ENCODE results near the gene BIRC3. TPM values are rescaled to one million over a fixed set of nuclear protein-coding genes. Genes with fewer than 3 reads are reported as not detected.
A peak's percentile ranks its signal among the peaks of the same experiment; 100 is the strongest.

The BIRC3 gene
- total RNA-seq (2021; ENCODE audit: unreplicated experiment) (4.7 TPM), Bru-seq, nascent RNA (percentile 52 among the genes with signal in this experiment), BruChase-seq, experiment 1, labeled RNA remaining after a 6-hour chase (percentile 53 among the genes with signal in this experiment), BruChase-seq, experiment 2, labeled RNA remaining after a 2-hour chase (percentile 69 among the genes with signal in this experiment)
- polyA plus RNA-seq (2012): 1.3 and 1.5 TPM in 2 replicates
- long read RNA-seq, full-length matches to known transcripts: 6 of 9 reads
- long read RNA-seq, partial matches to known transcripts: 2 of 9 reads
- long read RNA-seq, other reads (novel, unspliced or antisense): 1 of 9 reads

DNA sequence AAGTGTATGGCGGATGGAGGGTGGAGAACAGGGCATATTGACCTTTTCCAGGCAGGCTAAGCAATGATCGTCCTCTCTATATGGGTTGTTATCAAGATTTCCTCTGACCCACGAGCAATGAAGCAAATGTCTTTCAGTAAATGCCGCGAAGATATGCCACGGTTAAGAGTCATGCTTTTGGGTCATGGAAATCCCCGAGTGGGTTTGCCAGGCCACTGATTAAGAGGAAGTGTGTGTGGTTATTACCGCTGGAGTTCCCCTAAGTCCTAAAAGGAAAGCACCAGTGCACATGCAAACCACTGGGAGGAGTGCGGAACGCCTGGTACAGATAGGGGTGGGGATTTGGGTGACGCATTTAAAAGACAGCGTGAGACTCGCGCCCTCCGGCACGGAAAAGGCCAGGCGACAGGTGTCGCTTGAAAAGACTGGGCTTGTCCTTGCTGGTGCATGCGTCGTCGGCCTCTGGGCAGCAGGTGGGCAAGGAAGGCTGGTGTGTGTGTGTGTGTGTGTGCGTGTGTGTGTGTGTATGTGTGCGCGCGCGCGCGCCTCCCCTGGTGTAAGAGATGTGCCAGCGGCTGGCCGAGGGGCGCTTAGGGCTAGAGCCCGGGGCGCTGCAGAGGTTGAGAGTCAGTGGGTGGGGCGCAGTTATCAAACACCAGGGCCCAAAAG is at the start of gene BIRC3:
BIRC3 (plus strand) TSS at position 386 of the 669 bp plus-strand sequence. CDS start 7,026 bp downstream, outside the sequence.
- ATAC-seq (peak; percentile 94), DNase-seq (ENCODE audit: low read depth, low spot score) (peak; percentile 91)
- ChIA-PET CTCF (no interaction called here), POLR2A (no interaction called here), RAD21 (ENCODE audit: low non-redundant PET in 1 of 2, low total read pairs in 2 of 2, uncharacterized antibody in 2 of 2, unreplicated experiment in 2 of 2) (no interaction called here)
- intact Hi-C loops (cut with micrococcal nuclease): no loop called here
- peak within 1 kb of the TSS; percentile 89 for H2AFZ ChIP-seq (ENCODE audit: low read depth, low read length, poor library complexity, severe bottlenecking)
- peak within 1 kb of the TSS; percentile 46 to 61 for H3K4me3 ChIP-seq (replicated peaks in 1 of 2; ENCODE audit: low read depth in 1 of 2, low read length in 2 of 2)
- no peaks in the 10 kb centered on the region for H3K36me3 ChIP-seq (ENCODE audit: control insufficient read depth in 1 of 2, insufficient read depth in 2 of 2, low read length in 2 of 2)
- peaks cover 7 to 38% of the 10 kb centered on the region in 2 experiments for H3K4me1 ChIP-seq (ENCODE audit: control insufficient read depth in 1 of 2, insufficient read depth in 2 of 2, low read length in 2 of 2)
- H3K27ac ChIP-seq (ENCODE audit: low read depth, low read length): peak within 1 kb of the TSS; percentile 6; the same call in 1 of the 2 replicates
- H3K79me2 ChIP-seq (ENCODE audit: insufficient read depth, low read length): no peaks in the 10 kb centered on the region
- peak within 1 kb of the TSS; percentile 91 for H3K4me2 ChIP-seq (ENCODE audit: low read length)
- H4K20me1 ChIP-seq (ENCODE audit: insufficient read depth): no peaks in the 10 kb centered on the region
- H3K27me3 ChIP-seq (ENCODE audit: insufficient read depth, low read length): no peaks in the 10 kb centered on the region
- BruUV-seq (replicated peaks): no TSS peak
- peak within 1 kb of the TSS; percentile 72 for H3K9ac ChIP-seq (ENCODE audit: low read length)
- H3K9me2 ChIP-seq (ENCODE audit: insufficient read depth): no peaks in the 10 kb centered on the region
- H3K9me3 ChIP-seq (ENCODE audit: control insufficient read depth in 1 of 2, insufficient read depth in 1 of 2, low read depth in 1 of 2, low read length in 2 of 2): no peaks in the 10 kb centered on the region
- TF ChIP-seq FOSL1 (IDR thresholded peaks at IDR 0.05; ENCODE audit: low read depth) (peak; percentile 32), ELF1 (IDR thresholded peaks at IDR 0.05; ENCODE audit: borderline replicate concordance, low read depth) (no peak), EZH2 (IDR thresholded peaks at IDR 0.05) (no peak), ZNF274 (IDR thresholded peaks at IDR 0.05; ENCODE audit: low read depth, low read length) (no peak), SP1 (IDR thresholded peaks at IDR 0.05; ENCODE audit: low read depth) (peak; percentile 80), RAD21 (IDR thresholded peaks at IDR 0.05; ENCODE audit: low read depth) (peak; percentile 18; the same call in 1 of the 2 replicates), CEBPB (IDR thresholded peaks at IDR 0.05; ENCODE audit: low read depth) (no peak), SIN3A (IDR thresholded peaks at IDR 0.05; ENCODE audit: low read depth) (peak; percentile 89), YY1 (IDR thresholded peaks at IDR 0.05; ENCODE audit: extremely low read depth, insufficient replicate concordance, low read depth, low read length) (no peak), TCF7L2 (IDR thresholded peaks at IDR 0.05; ENCODE audit: borderline replicate concordance, extremely low read depth, insufficient read depth, insufficient read length) (peak; percentile 74), SRF (IDR thresholded peaks at IDR 0.05; ENCODE audit: low read depth) (peak; percentile 42; the same call in 1 of the 2 replicates), CBX3 (IDR thresholded peaks at IDR 0.05; ENCODE audit: low read depth) (peak; percentile 98), JUND (IDR thresholded peaks at IDR 0.05) (peak; percentile 48), ZFX (IDR thresholded peaks at IDR 0.05) (no peak), EZH2phosphoT487 (IDR thresholded peaks at IDR 0.05; ENCODE audit: borderline replicate concordance) (no peak)
- TF ChIP-seq, protein P1, sequence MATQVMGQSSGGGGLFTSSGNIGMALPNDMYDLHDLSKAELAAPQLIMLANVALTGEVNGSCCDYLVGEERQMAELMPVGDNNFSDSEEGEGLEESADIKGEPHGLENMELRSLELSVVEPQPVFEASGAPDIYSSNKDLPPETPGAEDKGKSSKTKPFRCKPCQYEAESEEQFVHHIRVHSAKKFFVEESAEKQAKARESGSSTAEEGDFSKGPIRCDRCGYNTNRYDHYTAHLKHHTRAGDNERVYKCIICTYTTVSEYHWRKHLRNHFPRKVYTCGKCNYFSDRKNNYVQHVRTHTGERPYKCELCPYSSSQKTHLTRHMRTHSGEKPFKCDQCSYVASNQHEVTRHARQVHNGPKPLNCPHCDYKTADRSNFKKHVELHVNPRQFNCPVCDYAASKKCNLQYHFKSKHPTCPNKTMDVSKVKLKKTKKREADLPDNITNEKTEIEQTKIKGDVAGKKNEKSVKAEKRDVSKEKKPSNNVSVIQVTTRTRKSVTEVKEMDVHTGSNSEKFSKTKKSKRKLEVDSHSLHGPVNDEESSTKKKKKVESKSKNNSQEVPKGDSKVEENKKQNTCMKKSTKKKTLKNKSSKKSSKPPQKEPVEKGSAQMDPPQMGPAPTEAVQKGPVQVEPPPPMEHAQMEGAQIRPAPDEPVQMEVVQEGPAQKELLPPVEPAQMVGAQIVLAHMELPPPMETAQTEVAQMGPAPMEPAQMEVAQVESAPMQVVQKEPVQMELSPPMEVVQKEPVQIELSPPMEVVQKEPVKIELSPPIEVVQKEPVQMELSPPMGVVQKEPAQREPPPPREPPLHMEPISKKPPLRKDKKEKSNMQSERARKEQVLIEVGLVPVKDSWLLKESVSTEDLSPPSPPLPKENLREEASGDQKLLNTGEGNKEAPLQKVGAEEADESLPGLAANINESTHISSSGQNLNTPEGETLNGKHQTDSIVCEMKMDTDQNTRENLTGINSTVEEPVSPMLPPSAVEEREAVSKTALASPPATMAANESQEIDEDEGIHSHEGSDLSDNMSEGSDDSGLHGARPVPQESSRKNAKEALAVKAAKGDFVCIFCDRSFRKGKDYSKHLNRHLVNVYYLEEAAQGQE (IDR thresholded peaks at IDR 0.05; ENCODE audit: low read depth): no peak
- TF ChIP-seq, protein P2, sequence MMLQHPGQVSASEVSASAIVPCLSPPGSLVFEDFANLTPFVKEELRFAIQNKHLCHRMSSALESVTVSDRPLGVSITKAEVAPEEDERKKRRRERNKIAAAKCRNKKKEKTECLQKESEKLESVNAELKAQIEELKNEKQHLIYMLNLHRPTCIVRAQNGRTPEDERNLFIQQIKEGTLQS (IDR thresholded peaks at IDR 0.05): no peak
- TF ChIP-seq, protein P3, sequence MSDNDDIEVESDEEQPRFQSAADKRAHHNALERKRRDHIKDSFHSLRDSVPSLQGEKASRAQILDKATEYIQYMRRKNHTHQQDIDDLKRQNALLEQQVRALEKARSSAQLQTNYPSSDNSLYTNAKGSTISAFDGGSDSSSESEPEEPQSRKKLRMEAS (IDR thresholded peaks at IDR 0.05): peak; percentile 96
- TF ChIP-seq, protein P4, sequence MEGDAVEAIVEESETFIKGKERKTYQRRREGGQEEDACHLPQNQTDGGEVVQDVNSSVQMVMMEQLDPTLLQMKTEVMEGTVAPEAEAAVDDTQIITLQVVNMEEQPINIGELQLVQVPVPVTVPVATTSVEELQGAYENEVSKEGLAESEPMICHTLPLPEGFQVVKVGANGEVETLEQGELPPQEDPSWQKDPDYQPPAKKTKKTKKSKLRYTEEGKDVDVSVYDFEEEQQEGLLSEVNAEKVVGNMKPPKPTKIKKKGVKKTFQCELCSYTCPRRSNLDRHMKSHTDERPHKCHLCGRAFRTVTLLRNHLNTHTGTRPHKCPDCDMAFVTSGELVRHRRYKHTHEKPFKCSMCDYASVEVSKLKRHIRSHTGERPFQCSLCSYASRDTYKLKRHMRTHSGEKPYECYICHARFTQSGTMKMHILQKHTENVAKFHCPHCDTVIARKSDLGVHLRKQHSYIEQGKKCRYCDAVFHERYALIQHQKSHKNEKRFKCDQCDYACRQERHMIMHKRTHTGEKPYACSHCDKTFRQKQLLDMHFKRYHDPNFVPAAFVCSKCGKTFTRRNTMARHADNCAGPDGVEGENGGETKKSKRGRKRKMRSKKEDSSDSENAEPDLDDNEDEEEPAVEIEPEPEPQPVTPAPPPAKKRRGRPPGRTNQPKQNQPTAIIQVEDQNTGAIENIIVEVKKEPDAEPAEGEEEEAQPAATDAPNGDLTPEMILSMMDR (IDR thresholded peaks at IDR 0.05 in 2 of 3, conservative IDR thresholded peaks at IDR 0.05 in 1 of 3; ENCODE audit: borderline replicate concordance in 1 of 3, insufficient read depth in 1 of 3, low read depth in 2 of 3, low read length in 2 of 3): peak in 2 of 3 experiments; percentile 4 to 35; a peak in 2 of 6 replicates
